NCI-H460 (cell line): ENCODE measurements around the gene MEG3. TPM values are rescaled to one million over a fixed set of nuclear protein-coding genes. Genes with fewer than 3 reads are reported as not detected.
"Not testable (repeated sequence)": the region's sequence is repeated elsewhere in the genome, so short reads cannot be mapped to it uniquely, and the experiment has no call there.

Source experiments
- DNase-seq: peaks from one replicate; pipeline ENCODE4 v3.0.0-alpha.2; 2016; ENCODE audit warnings: low read depth; ENCODE audit errors: extremely low read depth
- total RNA-seq: library from RNA; depleted of rRNA; stranded (reverse); fragments of >200 nt; shearing (Covaris generic); gene quantifications from 2 replicates; pipeline ENCODE4 v1.2.3, GENCODE V29; 2014

MEG3 gene
- total RNA-seq, 1 experiment from 2014 or later: 0.69 TPM

DNA sequence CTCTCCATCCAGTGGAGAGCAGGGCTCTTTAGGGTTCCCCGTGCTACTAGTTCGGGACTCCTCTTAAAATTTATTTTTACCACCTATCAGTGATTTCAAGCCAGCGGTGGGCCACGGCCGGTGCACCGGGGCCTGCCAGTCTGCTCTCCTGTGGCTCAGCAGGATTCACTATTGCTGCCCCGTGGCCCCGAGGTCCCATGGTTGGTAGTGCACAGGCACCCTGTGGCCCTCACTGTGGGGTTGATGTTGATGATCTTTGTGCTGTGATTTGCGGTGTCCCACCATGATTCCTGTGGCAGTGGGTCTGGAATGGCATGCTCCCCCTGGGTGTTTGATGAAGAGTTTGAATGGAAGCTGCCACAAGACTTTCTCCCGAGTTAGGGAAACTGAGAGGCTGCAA, 12.6 kb upstream of the MEG3 start:
- DNase-seq: no peak

DNA sequence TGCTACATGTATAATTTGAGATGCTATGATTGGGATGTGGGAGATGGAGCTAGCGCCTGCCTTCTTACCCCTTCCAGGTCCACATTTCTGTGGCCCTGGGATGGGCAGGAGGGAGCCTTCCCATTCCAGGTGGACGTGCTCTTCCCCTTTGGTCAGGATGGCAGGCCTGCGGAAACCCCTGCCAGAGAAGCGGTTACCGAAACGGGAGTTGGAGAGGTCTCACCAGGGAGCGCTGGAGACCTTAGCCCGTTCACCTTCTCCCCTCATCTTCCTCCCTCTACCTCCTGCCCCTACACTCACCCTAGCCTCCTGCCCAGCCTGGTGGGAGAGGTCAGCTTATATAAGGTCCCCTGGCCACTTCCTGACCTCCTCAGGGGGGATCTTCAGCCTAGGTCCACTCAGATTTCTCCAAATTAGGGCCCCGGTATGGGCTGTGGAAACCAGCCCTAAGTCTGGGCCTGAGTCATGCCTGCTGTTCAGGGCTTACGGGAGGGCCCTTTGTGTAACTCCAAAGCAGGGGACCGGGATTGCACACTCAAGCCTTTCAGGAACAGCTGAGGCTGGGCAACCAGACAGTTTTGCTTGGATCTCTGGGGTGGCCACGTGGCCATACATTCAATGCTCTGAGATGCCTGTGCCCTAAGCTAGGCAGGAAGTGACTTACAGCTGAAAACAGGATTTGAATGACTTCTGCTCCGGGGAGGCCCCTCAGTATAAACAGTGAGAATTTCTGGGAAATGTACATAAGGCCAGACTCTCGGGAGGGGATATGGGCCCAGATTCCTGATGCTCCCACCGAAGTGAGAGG, 10.2 kb upstream of the MEG3 start:
- DNase-seq: no peak

DNA sequence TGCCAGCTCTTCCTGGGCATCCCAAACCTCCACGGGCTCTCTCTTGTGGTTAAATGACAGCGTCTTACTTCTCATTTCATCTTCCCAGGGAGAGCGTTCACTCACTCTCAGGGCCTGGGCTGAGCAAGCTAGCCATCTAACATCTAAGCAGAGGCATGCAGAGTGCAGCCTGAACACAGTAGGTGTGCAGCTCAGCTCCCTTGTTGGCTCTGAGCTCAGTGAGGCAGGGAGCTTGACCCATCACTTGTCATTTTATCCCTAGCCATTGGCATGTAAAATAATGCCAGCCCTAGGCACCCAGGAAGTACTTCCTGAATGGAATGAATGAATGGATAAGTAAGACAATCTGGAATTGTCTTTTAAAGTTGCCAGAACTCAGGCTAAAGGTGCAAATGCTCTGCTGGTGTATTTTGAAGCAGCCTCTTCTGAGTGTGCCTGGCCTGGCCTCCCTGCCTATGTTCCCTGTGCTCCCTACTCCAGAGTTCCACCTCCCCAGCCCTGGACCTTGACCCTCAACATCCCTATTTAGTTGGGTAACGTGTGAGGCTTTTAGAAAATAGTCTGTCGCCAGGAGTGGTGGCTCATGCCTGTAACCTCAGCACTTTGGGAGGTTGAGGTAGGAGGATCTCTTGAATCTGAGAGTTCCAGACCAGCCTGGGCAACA, 9.5 kb upstream of the MEG3 start:
- DNase-seq: no peak

DNA sequence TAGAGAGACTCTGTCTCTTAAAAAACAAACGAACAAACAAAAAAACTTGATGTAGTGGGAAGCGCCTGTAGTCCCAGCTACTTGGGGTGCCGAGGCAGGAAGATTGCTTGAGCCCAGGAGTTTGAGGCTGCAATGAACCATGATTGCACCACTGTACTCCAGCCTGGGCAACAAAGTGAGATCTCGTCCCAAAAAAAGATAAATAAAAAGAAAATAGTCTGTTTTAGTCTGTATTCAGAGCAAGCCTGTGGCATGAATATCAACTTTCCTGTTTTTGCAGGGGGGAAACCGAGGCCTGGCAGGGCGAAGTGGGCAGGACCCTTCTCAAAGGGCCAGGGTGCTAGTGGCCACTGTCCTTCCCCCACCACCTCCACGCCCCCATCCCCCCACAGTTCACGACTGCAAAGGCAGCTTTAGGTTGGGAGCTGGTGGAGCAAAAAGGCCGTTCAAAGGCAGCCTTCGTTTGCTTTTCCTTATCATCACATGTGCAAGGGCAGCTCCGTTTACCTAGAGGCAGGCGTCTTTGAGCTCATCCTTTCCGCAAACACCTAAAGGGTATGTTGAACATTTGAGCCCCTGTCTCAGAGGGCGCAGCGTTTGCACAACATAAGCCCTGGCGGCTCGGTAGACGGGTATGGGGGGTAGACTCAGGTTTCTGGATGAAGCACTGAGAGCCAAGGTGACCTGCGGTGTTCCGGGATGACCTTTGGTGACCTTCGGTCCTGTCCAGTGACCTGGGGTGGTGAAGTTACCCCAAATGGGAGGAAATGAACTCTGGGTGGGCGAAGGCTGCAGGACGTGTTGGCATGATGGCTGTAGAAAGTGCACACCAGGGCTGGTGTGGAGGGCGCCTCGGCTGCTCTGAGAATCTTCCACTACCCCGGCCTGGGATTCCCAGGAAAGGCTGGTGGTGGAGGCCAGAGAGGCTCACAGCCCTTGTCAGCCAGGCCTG, 8.7 kb upstream of the MEG3 start:
- no peak for DNase-seq

DNA sequence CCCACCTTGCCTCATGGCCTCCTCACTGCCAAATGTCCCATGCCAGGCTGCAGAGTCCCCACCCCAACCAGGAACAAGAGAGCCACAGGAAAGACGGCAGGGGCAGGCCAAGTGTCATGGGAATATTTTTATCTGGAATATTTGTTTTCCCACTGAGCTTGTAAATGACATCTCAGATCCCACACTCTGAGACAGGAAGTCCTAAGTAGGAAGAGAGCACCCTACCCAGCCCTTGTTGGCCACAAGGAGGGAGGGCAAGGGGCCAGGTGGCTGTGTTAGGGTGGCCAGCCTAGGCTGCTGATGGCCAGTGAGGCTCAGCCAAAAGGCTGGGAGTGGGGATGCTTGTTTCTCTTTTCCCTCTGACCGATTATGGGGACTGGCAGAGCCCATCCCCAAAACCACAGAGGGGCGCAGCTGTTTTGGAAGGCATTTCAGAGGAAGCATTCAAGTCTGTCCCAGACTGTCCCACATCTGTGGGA, 7.7 kb upstream of the MEG3 start:
- no peak for DNase-seq

DNA sequence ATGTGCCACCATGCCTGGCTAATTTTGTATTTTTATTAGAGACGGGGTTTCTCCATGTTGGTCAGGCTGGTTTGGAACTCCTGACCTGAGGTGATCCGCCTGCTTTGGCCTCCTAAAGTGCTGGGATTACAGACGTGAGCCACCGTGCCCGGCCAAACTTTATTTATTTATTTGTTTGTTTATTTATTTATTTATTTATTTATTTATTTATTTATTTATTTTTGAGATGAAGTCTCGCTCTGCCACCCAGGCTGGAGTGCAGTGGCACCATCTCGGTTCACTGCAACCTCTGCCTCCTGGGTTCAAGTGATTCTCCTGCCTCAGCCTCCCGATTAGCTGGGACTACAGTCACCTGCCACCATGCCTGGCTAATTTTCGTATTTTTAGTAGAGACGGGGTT, 7.0 kb upstream of the MEG3 start:
- not testable (repeated sequence) for DNase-seq

DNA sequence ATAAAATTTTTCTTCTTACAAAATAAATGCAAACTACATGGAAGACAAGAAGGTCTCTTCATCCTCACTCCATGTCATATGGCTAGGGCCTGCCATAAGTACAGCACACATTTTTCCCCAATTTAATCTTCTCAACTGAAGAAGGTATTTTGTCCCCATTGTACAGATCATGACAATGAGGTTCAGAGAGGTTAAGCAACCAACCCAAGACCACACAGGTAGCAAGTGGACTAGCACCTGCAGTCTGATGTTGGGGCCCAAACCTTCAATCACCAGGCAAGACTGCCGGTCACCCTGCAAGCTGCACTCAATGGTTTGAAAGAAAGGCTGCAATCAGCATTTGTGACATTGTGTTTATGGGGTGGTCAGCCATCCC, 6.5 kb upstream of the MEG3 start:
- no peak for DNase-seq

DNA sequence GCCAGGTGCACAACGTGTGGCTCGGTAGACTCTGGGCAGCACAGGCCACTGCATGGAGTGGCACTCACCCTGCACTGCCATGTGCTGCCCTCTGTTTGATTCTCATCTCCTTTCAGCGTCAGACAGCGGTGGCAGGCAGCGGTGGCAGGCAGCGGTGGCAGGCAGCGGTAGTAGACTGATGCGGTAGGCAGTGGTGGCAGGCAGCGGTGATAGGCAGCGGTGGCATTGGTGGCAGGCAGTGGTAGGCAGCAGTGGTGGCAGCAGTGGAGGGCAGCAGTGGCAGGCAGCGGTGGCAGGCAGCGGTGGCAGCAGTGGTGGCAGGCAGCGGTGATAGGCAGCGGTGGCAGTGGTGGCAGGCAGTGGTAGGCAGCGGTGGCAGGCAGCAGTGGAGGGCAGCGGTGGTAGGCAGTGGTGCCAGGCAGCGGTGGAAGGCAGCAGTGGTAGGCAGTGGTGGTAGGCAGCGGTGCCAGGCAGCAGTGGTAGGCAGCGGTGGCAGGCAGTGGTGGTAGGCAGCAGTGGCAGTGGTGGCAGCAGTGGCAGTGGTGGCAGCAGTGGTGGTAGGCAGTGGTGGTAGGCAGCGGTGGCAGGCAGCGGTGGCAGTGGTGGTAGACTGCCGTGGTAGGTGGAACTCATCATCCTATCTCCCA, 6.0 kb upstream of the MEG3 start:
- no peak for DNase-seq

DNA sequence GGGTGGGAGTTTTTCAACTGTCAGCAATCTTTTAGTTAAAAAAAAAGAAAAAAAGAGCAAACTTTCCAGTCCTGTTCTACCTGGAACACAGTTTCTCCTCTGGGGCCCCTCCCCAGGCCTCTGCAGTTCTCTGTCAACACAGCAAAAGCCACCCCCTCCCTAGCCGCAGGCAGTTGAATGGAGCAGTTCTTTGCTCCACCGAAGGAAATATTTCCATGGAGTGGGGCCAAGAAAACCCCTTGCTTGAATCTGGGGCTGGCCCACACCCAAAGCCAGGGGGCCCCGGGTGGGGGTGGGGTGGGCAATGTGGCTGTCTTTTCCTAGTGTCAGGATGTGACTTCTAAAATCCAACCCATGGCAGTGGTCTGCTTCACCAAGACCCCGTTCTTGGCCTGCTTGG, 5.0 kb upstream of the MEG3 start:
- no peak for DNase-seq

DNA sequence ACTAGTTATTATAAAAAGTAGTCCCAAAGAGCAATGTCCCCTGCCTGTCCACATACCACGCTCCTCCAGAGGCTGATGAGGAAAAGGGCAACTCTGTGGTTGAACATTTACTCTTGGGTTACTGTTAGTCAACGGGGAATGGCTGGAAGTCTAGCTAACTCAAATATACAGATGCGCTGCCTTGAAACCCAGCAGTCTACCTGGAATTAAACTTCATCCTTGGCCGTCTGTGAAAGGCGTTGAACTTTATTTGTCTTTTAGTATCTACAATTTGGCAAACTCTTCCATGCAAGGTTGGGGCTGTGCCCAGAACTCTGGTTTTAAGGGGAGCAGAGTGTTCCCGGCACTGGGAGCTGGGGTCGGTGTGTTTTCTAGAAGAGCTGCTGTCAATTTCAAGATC, 3.9 kb upstream of the MEG3 start:
- no peak for DNase-seq

DNA sequence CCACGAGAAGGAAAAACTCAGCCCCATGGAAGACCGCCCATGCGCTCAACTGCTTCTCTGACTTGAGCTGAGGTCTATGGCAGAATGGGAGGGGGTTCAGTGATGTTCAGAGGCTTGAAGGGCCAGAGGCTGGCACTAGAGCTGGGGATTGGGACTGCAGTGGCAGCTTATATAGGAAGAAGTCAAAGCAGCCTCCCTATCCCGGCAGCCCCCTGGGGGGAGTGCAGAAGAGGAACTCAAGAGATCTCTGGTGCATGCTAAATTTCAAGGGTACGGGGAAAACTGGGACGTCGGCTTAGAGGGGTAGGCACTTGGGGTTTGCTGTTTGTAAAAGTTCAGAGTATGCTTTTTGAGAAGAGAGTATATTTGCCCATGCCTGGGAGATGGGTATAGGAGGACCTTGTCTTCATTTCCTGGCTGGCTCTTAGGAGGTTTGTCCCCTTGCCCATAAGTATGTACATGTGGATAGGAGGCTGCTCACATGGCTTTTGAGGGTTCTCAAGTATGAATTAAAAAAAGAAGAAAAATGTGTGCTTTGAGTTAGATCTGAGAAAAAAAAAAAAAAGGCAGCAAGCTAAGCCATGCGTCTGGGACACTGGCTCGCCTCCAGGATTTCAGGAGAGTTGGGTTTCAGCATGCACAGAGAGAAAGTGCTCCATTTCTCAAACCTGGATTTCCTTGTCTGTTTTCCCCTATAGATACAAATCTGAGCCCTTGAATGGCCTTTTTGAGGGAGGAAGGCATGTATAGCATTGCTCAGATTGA, 3.2 kb upstream of the MEG3 start:
- no peak for DNase-seq

DNA sequence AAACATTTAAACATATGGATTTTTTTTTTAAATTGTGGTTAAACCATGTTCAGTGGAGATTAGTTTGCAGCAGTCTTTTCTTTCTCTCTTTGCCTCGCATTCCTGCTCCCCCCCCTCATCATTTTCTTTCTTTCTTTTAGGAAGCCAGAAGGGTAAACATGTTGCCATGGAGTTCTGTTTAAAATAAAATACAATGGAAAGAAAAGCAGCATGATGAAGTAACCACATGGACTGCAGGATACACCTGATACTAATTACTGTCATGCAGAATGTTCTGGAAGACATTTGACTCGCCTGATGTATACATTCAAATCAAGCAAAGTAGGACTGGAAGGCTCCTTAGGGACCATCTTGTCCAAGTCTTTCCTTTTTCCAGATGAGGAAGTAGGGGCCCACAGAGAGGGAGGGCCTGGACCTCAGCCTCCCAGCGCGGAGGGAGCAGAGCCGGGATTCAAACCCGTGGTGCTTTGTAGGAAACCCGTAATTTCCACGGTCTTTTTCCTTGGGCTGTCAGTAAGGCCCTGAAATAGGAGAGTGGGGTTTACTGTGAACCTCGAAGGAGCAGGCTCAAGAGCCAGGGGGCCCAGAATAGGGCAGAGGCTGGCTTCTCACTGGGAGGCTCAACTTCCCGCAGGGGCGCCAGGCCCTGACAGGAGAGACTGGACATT, 2.4 kb upstream of the MEG3 start:
- DNase-seq: no peak

DNA sequence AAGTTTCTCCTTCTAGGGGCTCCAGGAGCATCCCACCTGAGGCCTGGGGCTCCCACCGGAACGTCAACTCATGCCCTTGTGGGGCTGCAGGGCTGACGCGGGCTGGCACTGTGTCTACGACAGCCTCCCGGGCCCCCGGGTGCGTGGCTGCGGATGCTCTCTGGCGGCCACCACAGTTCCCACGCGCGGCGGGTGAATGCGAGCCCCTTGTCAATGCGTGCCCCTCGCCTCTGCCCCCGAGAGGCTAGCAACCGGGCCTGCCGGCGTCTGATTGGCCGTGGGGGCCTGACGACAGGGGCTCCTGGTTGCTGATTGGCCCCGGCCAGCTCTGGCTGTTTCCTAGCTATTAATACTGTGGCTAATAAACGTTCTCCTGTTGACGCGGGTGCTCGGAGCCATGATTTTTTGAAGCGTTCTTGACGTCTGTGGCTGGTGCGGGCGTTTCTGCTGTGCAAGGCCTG, 1.8 kb upstream of the MEG3 start:
- no peak for DNase-seq

DNA sequence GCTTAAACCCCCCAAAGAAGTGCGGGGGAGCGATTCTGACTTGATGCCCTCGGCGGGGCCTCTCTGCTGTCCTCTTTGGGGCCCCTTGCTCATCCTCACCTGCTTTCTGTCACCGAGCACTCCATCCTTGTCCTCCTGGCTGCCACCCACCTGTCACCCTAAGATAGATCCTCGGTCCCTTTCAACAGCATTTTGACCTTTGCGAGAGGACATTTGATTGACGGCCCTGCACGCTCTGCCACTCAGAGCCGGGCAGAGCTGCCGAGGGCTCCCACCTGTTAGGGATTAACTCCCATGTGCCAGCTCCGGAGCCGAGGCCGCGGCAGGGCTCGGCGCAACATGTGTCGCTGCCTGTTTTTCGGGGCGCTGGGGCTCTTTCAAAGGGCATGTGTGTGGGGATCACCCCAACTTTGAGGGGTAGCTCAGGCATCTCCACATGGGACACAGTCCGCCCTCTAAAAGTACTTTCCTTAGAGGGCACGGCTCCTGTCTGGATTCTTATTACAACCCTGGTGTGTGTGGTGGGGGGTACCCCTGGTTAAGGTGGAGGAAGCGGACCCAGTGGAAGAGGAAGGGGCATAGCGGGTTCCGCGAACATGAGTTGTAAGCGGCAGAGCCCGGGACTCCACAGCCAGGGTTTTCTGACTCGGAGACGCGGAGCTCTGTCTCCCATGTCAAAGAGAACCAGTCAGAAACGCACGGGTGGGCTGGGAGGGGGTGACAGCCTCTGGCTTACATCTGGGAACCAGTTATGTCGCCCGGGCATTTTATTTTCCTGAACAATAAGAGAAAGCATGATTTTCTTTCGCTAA, 811 bp upstream of the MEG3 start:
- no peak for DNase-seq

DNA sequence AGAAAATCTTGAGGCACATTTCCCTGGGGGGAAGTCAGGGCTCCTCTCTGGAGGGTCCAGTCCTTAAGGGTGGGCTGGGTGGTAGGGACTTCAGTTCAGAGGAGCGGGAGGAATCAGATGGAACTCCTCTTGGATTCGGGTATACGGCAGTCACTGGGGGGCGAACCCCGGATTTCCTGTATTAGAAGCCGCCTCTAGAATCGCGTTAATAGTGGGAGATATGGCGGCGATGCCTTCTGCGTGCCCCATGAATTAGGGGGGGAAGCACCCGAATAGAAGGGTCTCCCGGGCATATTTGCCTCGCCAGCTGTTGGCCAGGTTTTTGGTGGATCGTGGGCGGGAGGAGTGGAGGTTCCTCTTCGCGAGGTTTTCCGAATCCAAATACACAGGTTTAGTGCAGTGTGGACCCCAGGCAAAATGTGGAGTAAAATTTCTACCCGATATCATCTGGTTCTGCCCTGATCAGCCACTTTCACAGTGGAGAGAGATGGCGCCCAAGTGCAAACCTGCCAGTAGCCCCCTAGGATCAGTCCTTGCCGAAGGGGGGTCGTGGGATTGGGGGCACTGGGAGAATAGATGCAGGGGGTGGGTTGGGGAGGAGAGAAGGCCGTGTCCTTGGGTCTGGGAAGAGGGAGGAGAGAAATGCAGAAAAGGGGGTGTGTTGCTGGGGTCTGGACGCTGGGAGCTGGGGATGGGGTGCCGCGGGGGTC, 628 bp downstream of the MEG3 start:
- DNase-seq: no peak

DNA sequence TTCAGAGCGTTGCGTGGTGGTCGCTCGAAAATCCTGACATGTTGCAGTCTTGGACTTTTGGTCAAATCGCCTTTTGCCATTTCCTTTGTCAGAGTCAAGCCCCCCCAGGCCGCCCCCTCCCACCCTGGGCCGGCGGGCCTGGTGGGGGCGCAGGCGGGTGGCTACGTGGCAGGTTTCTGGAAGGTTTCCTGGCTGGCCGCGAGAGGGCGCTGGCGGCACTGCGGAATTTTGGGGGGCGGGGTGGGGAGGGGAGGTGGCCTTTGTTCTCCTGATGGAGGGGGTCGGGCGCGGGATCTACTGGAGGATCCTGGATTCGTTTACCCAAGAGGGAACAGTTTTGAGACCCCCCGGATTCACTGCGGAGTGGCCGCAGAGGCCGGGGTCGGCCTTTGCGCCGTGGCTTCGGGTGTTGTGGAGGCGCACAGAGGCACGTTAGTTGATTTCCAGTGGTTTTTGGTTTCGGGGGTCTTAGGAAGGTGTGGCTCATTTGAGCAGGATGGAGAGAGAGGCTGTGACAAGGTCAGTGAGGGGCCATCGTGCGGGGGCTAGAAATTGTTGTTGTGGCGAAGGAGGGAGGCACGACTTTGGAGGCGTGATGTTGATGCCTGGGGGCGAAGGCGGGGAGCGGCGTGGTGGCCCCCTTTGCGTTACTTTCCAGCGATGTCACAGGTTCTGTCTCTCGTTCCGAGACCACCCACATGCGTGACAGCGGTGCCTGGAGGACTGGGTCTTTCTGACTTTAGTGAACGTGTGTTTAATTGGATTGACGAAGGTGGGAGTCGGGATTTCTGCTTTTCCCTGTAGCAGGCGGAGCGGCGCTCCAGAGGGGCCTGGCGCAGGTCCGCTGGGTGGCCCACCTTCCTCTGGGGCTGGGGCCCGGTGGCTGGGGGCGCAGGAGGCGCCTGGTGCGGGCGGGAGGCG, 1.4 kb downstream of the MEG3 start:
- DNase-seq: no peak
